GM18502 (cell line): Measurements from ENCODE around the gene GSPT2.
"Not testable (repeated sequence)": the region's sequence is repeated elsewhere in the genome, so short reads cannot be mapped to it uniquely, and the experiment has no call there.

Source experiments
- ATAC-seq: cut with Tn5 transposase; IDR thresholded peaks from one replicate; pipeline ENCODE4 v1.9.1; 2021; ENCODE audit warnings: mild to moderate bottlenecking; ENCODE audit not compliant: unreplicated experiment, poor library complexity

Gene GSPT2

DNA sequence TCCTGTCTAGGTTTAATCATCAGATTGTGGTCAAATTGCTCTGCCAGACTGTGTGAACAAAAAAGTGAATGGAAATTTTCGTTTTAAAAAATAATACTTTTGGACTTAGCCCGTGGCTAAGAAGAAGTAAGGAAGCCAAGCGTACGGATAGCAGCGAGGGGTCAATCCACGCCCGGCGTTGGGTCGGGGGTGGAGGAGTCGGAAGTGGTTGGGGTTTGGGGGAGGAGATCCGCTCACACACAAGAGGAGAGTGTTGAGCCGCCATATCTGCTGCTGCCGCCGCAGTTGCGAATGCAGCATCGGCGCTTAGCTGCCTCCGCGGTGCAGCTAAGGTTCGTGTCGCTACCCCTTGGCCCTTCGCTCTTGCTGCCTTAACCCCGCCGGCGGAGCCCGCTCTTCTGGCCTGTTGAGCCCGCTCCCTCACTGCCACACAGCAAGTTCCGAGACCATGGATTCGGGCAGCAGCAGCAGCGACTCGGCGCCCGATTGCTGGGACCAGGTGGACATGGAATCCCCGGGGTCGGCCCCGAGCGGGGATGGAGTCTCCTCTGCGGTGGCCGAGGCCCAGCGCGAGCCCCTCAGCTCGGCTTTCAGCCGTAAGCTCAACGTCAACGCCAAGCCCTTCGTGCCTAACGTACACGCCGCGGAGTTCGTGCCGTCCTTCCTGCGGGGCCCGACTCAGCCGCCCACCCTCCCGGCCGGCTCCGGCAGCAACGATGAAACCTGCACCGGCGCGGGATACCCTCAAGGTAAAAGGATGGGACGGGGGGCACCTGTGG lies at the start of gene GSPT2:
TSS of gene GSPT2 (plus strand) at position 264 of the 779 bp plus-strand sequence. CDS start at position 449, 185 bp downstream.
- ATAC-seq: peak; percentile 96

DNA sequence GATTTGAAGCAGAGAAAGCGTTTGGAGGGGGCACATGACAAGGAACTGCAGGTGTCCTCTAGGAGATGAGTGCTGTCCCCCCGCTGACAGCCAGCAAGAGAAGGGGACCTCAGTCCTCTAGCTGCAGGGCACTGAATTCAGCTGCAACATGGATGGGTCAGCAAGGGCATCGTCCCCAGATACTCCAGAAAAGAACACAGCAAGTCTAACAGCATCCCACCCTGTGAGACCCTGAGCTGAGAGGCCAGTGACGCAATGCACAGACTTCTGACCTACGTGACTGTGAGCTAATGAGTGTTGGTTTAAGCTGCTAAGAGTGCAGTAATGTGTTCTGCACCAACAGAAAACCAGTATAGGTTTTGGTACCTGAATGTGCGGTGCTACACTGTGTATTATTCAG lies 49.0 kb upstream of the GSPT2 start:
- ATAC-seq: no peak

DNA sequence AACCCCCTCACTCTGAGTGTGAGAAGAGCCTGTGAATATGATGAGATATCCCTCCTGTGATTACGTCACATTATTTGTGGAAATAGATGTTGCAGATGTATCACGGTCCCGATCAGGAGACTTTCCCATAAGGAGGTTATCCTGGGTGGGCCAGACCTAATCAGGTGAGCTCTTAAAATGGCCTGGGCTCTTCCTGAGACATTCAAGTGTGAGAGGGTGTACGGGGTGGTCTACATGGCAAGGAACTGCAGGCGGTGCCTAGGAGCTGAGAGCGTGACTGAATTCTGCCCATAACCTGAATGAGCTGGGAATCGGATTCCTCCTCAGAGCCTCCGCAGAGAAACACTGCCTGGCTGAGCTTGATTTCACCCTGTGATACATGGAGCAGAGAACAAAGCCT lies 45.8 kb upstream of the GSPT2 start:
- ATAC-seq: no peak

- not testable (repeated sequence) for ATAC-seq
These were observed 32.7 kb upstream of the GSPT2 start, which contains the start of gene CENPVL1 for GRCh38 chrX:51710277-51711164. Gene CENPVL1, plus strand, starts transcription at chrX:51710512. Its CDS starts 0 bp downstream, at chrX:51710512.

DNA sequence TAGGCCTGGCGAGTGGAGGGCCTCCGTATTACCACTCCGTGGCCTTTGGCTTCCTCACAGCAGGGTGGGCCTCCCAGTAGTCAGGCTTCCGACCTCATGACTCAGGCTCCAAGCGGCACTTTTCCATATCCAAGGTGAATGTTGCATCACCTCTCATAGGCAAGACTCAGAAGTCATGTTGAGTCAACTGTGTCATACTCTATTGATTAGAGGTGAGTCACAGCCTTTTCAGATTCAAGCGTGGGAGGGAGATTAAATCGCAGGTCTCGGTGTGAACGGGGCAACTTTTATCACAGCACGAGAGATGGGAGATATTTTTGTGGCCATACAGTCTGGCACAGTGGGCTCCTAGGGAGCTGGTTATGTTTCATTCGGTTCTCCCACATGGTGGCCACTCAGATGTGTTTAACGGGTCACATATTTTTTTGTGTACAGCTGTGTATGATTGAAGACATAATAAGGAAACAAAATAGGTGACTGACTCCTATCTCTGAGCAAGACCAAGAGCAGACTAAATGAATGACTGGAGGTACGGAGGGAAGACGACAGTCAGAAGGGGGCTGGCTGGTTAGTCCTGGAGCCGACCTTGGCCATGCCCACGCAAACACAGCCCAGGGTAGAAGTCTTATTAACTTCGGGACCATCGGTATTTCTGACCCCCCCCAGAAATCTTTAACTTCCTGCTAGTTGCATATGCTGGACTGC lies 30.1 kb upstream of the GSPT2 start:
- ATAC-seq: not testable (repeated sequence)

DNA sequence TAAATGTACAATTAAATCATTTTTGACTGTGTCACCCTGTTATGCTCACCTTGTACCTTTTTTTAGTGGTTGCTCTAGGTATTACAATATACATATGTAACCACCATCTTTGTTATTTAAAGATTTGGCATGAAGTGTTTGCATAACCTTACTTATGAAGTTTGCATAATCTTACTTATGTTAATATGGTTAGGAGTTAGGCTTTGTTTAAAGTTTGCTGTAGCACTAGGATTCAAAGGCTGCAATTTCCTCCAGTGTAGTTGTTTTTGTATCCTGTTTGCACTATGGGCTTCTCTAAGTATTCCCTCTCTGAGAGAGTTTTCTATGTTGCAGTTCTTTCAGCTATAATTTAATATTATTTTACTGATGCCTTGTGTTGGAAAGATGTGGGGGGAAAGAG lies 15.0 kb upstream of the GSPT2 start:
- no peak for ATAC-seq

- no peak for ATAC-seq
These were observed 6.2 kb upstream of the GSPT2 start for GRCh38 chrX:51737091-51737490.

GRCh38 chrX:51742586-51742985 lies 656 bp upstream of the GSPT2 start:
- ATAC-seq: no peak

DNA sequence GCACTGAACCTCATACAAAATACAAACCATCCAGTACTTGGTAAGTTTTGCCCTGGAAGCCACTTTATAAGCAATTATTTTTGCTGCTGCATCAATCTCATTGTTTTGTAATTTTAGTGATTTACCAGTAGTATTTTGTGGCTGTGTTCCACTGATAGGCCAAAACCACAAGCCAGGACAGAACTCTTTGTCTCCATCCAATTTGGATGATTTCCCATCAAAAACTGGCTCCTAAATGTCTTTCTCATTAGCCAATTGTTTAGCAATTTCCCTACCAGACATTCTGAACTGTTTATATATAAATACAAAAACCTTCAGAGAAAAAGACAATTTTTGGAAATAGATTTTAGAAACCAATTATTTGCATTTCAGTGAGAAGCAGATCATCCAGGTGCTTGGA lies 4.4 kb downstream of the GSPT2 start:
- ATAC-seq: no peak

GRCh38 chrX:51759055-51759839 lies 16.0 kb downstream of the GSPT2 start:
- no peak for ATAC-seq

DNA sequence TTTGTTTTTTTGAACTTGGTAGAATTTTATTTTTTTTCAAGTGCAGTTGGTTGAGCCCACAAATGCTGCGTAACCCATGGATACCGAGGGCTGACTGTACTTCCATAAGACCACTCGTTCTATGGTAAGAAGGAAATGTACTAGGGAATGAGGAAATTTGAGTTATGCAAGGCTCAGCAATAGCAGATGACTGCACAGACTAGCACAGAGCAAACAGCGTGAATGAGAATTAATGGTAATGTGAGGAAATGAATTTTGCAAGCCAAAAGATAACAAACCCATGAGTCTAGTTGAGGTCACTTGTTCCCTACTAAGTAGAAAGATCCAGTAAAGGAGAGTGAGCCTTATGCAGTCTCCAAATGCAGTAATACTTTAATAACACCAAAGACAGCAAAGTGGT lies 17.4 kb downstream of the GSPT2 start:
- ATAC-seq: no peak

DNA sequence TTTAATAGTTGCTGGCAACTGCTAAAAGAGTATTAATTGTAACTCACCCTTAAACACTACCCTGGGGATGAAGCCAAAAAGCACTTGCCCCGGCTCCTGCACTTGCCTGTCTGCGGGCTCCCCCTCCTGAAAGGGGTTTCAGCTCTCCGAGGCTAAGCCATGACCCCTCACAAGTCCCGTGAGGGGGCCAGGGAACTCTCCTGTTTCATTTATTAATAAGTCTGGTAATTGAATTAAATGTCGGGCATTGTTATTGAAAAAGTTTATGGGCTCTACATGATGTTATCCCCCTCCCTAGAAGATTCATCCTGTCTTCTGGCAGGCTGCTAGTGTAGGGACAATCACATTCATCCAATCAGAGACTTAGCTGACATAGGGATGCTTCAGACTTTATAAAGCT lies 23.3 kb downstream of the GSPT2 start:
- no peak for ATAC-seq

- no peak for ATAC-seq
These were observed 33.6 kb downstream of the GSPT2 start for GRCh38 chrX:51776851-51777250.

DNA sequence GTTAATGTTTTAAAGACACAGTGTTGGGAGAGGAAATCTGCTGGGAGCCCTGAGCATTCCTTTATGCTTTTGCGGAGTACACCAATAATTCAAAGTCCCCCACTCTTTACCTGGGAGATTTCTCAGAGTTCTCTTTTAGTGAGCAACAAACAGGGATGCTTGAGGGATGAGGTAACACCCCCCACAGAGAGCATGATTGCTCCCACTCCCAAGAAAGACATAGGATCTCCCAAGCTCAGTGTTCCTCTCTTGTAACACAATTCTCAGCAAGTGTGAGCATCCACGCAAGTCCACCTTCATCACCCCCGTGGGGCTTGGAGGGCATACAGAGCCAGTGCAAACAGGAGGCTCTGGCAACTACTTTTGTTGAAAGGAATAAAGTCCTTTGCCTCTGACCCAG lies 36.1 kb downstream of the GSPT2 start:
- no peak for ATAC-seq

GRCh38 chrX:51795136-51795535 lies 51.9 kb downstream of the GSPT2 start:
- ATAC-seq: peak; percentile 50
